Central memory CD8-positive, alpha-beta T cell (primary cell): ENCODE measurements around the gene ZNFX1.
A peak's percentile ranks its signal among the peaks of the same experiment; 100 is the strongest.

ENCODE experiments used
- ATAC-seq: fragments of 150-1000 bp; cut with Tn5 transposase; replicated peaks from 2 replicates; pipeline ENCODE4 v1.10.0; 2022; ENCODE audit warnings: mild to moderate bottlenecking, moderate FRiP score, moderate number of reproducible peaks; ENCODE audit not compliant: poor library complexity, severe bottlenecking; ENCODE audit errors: extremely low read depth
- DNase-seq, 2 donors: peaks; one replicate each; pipeline ENCODE4 v3.0.0; 2021; ENCODE audit warnings: low spot score in 2 of 2
- H3K27ac Mint-ChIP-seq: one replicate; pipeline ENCODE4 v1.8.0; 2022; ENCODE audit warnings: low read depth, mild to moderate bottlenecking, moderate library complexity, mixed read lengths
- H3K27me3 Mint-ChIP-seq: one replicate; pipeline ENCODE4 v1.8.0; 2022; ENCODE audit warnings: mixed read lengths
- H3K36me3 Mint-ChIP-seq: one replicate; pipeline ENCODE4 v1.8.0; 2022; ENCODE audit warnings: mild to moderate bottlenecking, moderate library complexity, mixed read lengths; ENCODE audit not compliant: insufficient read depth
- H3K4me1 Mint-ChIP-seq: one replicate; pipeline ENCODE4 v1.8.0; 2022; ENCODE audit warnings: mixed read lengths
- H3K4me3 Mint-ChIP-seq: one replicate; pipeline ENCODE4 v1.8.0; 2022; ENCODE audit warnings: mild to moderate bottlenecking, moderate library complexity, mixed read lengths
- H3K9me3 Mint-ChIP-seq: one replicate; pipeline ENCODE4 v1.8.0; 2022; ENCODE audit warnings: mixed read lengths

ZNFX1 gene

DNA sequence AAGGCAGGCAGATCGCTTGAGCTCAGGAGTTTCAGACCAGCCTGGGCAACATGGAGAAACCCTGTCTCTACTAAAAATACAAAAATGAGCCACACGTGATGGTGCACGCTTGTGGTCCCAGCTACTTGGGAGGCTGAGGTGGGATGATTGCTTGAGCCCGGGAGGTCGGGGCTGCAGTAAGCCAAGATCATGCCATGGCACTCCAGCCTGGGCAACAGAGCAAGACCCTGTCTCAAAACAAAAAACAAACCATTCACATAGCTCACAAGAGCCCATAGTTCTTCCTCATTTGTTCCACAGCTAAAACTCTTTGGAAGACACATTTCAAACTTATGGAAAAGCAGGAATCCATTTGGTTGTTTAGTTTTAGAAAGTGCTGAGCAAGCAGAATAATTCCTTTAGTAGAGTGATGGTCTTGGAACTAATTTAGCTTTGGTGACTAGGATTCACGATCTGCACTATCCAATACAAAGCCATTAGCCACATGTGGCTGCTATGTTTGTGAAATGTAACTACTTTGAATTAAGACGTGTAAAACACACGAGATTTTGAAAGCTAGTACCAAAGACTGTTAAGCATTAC is 4.1 kb downstream of the ZNFX1 start:
- Mint-ChIP-seq H3K36me3 (peaks cover 75% of the 10 kb centered on the region), H3K4me1 (peaks cover 67% of the 10 kb centered on the region)

DNA sequence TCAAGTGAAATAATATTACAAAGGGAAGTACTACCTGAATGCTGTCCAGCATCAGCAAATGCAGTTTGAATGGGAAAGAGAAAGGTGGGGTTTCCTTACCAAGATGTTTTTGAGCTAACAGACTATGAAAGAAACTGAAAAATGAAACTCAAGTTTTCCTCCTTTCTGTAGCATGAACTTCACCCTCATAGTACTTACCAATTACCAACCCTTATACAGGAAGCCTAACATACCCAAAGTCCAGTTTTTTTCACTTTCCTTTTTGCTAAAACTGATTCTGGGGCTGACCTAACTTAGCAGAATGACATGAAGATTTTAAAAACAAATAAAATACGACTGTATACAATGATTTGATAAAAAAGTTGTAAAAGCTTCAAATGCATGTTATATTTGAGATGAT is 5.2 kb downstream of the ZNFX1 start:
- H3K27me3 Mint-ChIP-seq: no peaks in the 10 kb centered on the region
- ATAC-seq (no peak), DNase-seq (no peak)
- H3K9me3 Mint-ChIP-seq: no peaks in the 10 kb centered on the region
- H3K4me3 Mint-ChIP-seq: no peak overlapping the region
- no peak overlapping the region for H3K27ac Mint-ChIP-seq
- peaks cover 69% of the 10 kb centered on the region for H3K36me3 Mint-ChIP-seq
- peaks cover 67% of the 10 kb centered on the region for H3K4me1 Mint-ChIP-seq

More for the DNA sequence above, 4.1 kb downstream of the ZNFX1 start:
- no peak overlapping the region for H3K27ac Mint-ChIP-seq
- DNase-seq: no peak
- no peak for ATAC-seq
- H3K4me3 Mint-ChIP-seq: no peak overlapping the region
- no peaks in the 10 kb centered on the region for H3K9me3 Mint-ChIP-seq
- H3K27me3 Mint-ChIP-seq: no peaks in the 10 kb centered on the region

DNA sequence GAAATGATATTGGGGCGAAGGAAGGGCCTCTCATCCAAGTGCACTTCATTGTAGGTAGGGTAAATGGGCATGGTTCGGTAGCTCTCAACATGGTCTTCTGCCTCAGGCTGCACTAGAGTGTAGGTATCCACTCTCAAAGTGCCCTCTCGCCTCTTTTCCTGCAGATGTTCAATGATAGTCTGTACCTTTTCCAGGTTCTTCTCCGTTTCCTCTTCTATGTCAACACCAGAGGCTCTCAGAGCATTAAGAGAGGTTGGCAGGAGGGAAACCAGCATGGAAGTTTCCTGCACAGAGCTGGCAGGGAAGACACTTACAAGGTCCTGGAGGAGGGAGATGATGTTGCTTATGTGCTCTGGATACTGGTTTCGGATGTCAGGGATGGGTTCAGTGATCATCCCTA is 7.1 kb downstream of the ZNFX1 start:
- no peak for ATAC-seq
- Mint-ChIP-seq H3K4me3 (peak overlapping the region; percentile 69), H3K36me3 (peaks cover 63% of the 10 kb centered on the region), H3K27me3 (no peaks in the 10 kb centered on the region), H3K27ac (peak overlapping the region; percentile 25), H3K9me3 (no peaks in the 10 kb centered on the region), H3K4me1 (peaks cover 60% of the 10 kb centered on the region)
- DNase-seq: no peak

DNA sequence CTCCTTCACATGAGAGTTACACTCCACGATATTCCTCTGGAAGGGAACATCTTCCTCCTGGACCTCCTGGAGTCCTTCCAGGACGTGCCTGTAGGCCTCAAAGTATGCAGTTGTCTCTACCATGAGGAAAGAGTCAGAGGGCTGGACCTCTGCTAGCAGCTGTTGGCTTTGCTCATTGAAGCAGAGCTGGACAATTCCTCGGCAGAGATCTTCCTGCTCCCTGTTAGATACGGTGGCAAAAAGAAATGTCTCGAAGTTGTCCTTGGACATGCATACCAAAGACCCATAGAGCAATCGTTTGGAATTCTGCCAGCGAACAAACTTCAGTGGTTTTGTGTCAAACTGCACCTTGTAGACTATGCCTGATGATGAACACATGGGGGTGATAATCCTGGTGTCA is 7.7 kb downstream of the ZNFX1 start:
- Mint-ChIP-seq H3K27me3 (no peaks in the 10 kb centered on the region), H3K27ac (peak overlapping the region; percentile 25), H3K4me3 (peak overlapping the region; percentile 69), H3K9me3 (no peaks in the 10 kb centered on the region), H3K4me1 (peaks cover 60% of the 10 kb centered on the region), H3K36me3 (peaks cover 62% of the 10 kb centered on the region)
- ATAC-seq: no peak
- DNase-seq: no peak

DNA sequence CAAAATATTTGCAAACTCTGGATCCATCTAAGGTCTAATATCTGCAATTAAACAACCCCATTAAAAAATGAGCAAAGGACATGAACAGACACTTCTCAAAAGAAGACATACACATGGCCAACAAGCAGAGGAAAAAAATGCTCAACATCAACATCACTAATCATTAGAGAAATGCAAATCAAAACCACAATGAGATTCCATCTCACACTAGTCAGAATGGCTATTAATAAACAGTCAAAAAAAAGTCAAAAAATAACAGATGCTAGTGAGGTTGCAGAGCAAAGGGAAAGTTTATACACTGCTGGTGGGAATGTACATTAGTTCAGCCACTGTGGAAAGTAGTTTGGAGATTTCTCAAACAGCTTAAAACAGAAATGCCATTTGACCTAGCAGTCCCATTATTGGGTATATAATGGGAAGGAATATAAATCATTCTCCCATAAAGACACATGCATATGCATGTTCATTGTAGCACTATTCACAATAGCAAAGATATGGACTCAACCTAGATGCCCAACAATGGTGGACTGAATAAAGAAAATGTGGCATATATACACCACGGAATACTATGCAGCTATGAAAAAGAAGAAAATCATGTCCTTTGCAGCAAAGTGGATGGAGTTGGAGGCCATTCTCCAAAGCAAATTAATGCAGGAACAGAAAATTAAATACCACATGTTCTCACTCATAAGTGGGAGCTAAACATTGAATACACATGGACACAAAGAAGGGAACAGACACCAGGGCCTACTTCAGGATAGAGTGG is 9.1 kb downstream of the ZNFX1 start:
- Mint-ChIP-seq H3K4me1 (peaks cover 60% of the 10 kb centered on the region), H3K36me3 (peaks cover 64% of the 10 kb centered on the region), H3K4me3 (peak overlapping the region; percentile 69), H3K27me3 (no peaks in the 10 kb centered on the region), H3K27ac (no peak overlapping the region), H3K9me3 (no peaks in the 10 kb centered on the region)
- ATAC-seq (no peak), DNase-seq (no peak)

DNA sequence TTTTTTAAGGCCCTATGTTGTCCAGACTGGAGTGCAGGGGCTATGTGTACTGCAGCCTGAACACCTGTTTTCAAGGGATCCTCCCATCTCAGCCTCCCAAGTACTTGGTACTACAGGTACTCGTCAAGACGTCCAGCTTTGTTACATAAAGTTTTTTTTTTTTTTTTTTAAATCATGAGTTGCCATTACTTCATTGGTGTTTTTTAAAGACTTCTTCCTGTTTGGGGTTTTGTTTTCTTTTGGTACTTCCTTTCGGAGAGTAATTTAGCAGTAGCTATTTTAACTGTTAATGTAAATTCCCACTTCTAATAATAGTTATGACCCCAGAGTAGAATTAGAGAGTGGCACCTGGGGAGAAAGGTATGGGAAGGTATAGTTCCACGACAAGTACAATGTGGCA is 10.5 kb downstream of the ZNFX1 start:
- Mint-ChIP-seq H3K27me3 (no peaks in the 10 kb centered on the region), H3K4me3 (peak overlapping the region; percentile 69), H3K36me3 (peaks cover 68% of the 10 kb centered on the region), H3K9me3 (no peaks in the 10 kb centered on the region), H3K4me1 (peaks cover 54% of the 10 kb centered on the region), H3K27ac (peak overlapping the region; percentile 92)
- DNase-seq: no peak
- ATAC-seq: peak; percentile 61

DNA sequence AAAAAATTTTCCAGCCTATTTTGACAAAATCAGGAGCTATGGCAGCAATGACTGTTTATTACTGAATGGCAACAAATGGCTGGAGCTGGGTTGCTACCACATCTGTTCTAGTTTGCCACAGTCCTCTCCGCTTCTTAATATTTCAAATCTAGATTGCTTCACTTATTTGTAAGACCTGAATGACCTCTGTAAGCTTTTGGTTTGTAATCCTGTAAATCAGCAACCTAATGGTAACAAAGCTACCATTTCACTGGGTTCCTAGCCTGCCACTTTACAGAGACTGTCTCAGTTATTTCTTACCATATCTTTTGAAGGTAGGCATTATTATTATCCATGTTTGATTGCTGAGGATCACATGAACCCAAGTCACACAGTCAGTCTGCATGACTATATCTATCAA is 15.4 kb downstream of the ZNFX1 start:
- no peak overlapping the region for H3K4me3 Mint-ChIP-seq
- H3K4me1 Mint-ChIP-seq: peaks cover 13% of the 10 kb centered on the region
- H3K27ac Mint-ChIP-seq: no peak overlapping the region
- no peaks in the 10 kb centered on the region for H3K27me3 Mint-ChIP-seq
- ATAC-seq (no peak), DNase-seq (no peak)
- peaks cover 80% of the 10 kb centered on the region for H3K36me3 Mint-ChIP-seq
- H3K9me3 Mint-ChIP-seq: no peaks in the 10 kb centered on the region

DNA sequence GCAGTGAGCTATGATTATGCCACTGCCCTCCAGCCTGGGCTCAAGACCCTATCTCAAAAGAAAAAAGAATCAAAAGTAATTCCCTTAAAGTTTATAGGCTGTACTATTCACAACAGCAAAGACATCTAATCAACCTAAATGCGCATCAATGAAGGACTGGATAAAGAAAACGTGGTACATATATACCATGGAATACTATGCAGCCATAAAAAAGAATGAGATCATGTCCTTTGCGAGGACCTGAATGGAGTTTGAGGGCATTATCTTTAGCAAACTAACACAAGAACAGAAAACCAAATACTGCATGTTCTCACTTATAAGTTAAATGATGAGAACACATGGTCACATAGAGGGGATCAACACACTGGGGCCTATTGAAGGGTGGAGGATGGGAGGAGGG is 16.7 kb downstream of the ZNFX1 start:
- Mint-ChIP-seq H3K27me3 (no peaks in the 10 kb centered on the region), H3K4me1 (peaks cover 7% of the 10 kb centered on the region), H3K9me3 (no peaks in the 10 kb centered on the region), H3K27ac (no peak overlapping the region), H3K36me3 (peaks cover 92% of the 10 kb centered on the region), H3K4me3 (no peak overlapping the region)
- ATAC-seq (no peak), DNase-seq (no peak)

DNA sequence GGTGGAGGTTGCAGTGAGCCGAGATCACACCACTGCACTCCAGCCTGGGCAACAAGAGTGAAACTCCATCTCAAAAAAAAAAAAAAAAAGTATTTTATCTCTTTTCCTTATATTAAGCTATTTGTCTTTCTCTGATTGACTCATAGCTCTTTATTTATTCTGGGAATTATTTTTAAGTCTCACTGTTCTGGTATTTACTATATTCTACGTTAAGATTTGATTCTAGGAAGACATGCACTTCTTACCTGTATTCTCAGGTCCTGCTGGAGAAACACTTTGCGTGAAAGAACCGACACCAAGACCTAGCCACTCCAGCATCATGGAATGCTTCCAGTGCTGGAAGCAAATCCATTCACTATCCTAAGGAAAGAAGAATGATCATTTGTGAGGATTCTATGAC is 17.6 kb downstream of the ZNFX1 start:
- H3K27ac Mint-ChIP-seq: peak overlapping the region; percentile 8
- H3K4me1 Mint-ChIP-seq: no peaks in the 10 kb centered on the region
- H3K9me3 Mint-ChIP-seq: no peaks in the 10 kb centered on the region

DNA sequence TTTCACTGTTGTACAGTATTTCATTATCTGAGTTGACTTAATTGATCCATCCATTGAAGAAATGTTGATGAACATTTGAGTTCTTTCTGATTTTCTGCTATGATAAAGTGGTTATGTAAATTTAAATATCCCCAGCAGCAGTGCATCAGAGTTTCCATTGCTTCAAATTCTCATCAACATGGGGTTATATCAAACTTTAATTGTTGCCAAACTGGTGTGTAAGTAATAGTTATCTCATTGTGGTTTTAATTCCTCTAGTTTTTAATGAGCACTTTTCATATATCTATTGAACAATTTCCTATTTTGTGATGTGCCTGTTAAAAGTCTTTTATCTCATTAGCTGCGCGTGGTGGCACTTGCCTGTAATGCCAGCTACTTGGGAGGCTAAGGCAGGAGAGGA is 18.1 kb downstream of the ZNFX1 start:
- Mint-ChIP-seq H3K4me3 (no peak overlapping the region), H3K27me3 (no peaks in the 10 kb centered on the region), H3K36me3 (peaks cover 94% of the 10 kb centered on the region), H3K27ac (no peak overlapping the region), H3K4me1 (no peaks in the 10 kb centered on the region), H3K9me3 (no peaks in the 10 kb centered on the region)
- no peak for DNase-seq
- no peak for ATAC-seq

More for the DNA sequence above, 17.6 kb downstream of the ZNFX1 start:
- DNase-seq (no peak), ATAC-seq (no peak)
- Mint-ChIP-seq H3K27me3 (no peaks in the 10 kb centered on the region), H3K4me3 (no peak overlapping the region), H3K36me3 (peaks cover 95% of the 10 kb centered on the region)

DNA sequence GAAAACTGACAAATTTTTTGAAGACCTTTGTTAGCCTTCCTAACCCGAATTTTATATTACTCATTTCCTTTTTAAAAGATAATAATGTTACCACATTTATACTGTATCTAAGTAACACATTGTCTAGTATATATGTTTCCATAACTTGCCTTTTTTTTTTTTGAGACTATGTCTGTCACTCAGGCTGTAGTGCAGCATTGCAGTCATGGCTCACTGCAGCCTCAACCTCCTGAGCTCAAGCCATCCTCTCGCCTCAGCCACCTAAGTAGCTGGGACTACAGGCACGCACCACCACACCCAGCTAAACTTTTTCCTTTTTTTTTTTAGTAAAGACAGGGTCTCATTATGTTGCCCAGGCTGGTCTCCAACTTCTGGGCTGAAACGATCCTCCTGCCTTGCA is 18.6 kb downstream of the ZNFX1 start:
- no peaks in the 10 kb centered on the region for H3K9me3 Mint-ChIP-seq
- no peak overlapping the region for H3K27ac Mint-ChIP-seq
- no peak for DNase-seq
- no peak for ATAC-seq
- H3K4me3 Mint-ChIP-seq: no peak overlapping the region
- peaks cover 94% of the 10 kb centered on the region for H3K36me3 Mint-ChIP-seq
- H3K27me3 Mint-ChIP-seq: no peaks in the 10 kb centered on the region
- H3K4me1 Mint-ChIP-seq: no peaks in the 10 kb centered on the region

DNA sequence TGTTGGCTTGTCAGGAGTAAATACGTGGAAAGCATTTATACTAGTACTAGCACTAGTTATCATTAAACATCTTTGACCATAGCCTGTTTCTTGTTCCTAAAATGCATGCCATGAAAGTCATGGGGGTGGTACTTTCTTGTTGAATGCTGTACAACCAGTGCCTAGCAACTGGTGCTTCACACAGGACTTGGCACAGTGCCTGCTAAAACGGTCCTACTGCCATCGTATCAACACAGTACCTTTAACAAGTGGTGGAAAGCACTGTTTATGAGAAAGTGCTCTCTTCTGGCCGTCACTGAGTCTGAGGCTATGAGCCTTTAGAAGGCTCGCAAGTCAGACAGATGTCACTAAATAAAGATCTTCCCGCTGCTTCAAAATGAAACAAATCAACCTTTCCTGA is 21.6 kb downstream of the ZNFX1 start:
- Mint-ChIP-seq H3K36me3 (peaks cover 95% of the 10 kb centered on the region), H3K27me3 (no peaks in the 10 kb centered on the region), H3K27ac (no peak overlapping the region), H3K4me3 (no peak overlapping the region), H3K9me3 (no peaks in the 10 kb centered on the region), H3K4me1 (no peaks in the 10 kb centered on the region)
- DNase-seq: no peak
- no peak for ATAC-seq

DNA sequence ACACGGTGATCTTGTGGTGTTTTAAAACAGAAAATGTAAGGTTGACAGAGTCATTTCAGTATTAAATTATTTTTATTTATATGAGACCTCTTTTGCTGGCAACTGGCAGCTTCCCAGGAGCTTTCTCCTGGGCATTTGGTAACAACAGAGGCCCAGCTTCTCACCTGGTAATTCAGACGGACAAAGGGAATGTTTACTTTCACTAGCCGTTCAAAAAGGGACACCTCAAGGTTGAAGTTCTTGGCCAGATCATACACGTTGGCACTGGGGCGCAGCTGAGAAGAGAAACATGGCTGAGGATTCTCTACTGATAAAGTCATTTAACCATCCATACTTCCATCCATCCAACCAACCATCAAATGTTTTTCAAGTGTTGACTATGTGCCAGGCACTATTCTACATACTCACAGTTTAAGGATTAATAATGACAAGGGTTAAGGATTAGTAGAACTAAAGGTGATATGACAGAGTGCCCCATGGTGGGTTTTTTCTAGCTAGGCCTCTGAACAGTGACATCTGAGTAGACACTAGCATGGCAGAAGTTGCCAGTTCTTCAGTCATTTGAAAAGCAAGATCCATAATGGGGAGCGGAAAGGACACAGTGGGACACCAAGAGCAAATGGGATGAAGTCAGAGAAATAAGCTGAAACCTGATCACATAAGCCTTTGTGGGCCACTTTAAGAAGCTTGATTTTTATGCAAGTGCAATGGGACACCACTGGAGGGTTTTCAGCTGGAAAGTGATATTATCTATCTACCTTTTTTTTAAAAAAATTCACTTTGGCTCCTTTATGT is 25.1 kb downstream of the ZNFX1 start:
- no peak overlapping the region for H3K4me3 Mint-ChIP-seq

More for the DNA sequence above, 25.1 kb downstream of the ZNFX1 start:
- no peak overlapping the region for H3K27ac Mint-ChIP-seq
- ATAC-seq: no peak
- no peaks in the 10 kb centered on the region for H3K9me3 Mint-ChIP-seq
- H3K36me3 Mint-ChIP-seq: peaks cover 93% of the 10 kb centered on the region
- no peaks in the 10 kb centered on the region for H3K4me1 Mint-ChIP-seq
- no peaks in the 10 kb centered on the region for H3K27me3 Mint-ChIP-seq
- DNase-seq: no peak
